ENCODE results near the gene TRAF3IP1. TPM values are rescaled to one million over a fixed set of nuclear protein-coding genes. Genes with fewer than 3 reads are reported as not detected.
A peak's percentile ranks its signal among the peaks of the same experiment; 100 is the strongest.

The TRAF3IP1 gene
- total and polyA plus RNA-seq, 12 donors, result 4.0 to 20.4 (median 10.4) TPM

GRCh38 chr2:238282861-238283738 lies 37.2 kb upstream of the TRAF3IP1 start:
- peaks cover 2 to 80% (median 50%) of the 10 kb centered on the region in 9 donors for H3K4me1 ChIP-seq
- WGBS, 2 donors, result 91 to 94% methylated on average over 17 of the region's 17 CpGs
- no peak for ATAC-seq
- no peak overlapping the region for H3K4me3 ChIP-seq
- no peak overlapping the region for H3K27ac ChIP-seq
- no peak for DNase-seq
- H3K36me3 ChIP-seq, result no peaks in the 10 kb centered on the region
- TF ChIP-seq CTCF (IDR thresholded peaks at IDR 0.05), result no peak
- H3K27me3 ChIP-seq, result no peaks in the 10 kb centered on the region
- intact Hi-C loops (cut with DNase I), result no loop called here
- H3K9me3 ChIP-seq, result no peaks in the 10 kb centered on the region

- DNase-seq (no peak), ATAC-seq (no peak)
- intact Hi-C loops (cut with DNase I), result no loop called here
- peaks cover 2 to 79% (median 55%) of the 10 kb centered on the region in 9 donors for H3K4me1 ChIP-seq
- no peaks in the 10 kb centered on the region for H3K36me3 ChIP-seq
- TF ChIP-seq CTCF (IDR thresholded peaks at IDR 0.05), result no peak
- no peaks in the 10 kb centered on the region for H3K9me3 ChIP-seq
- H3K4me3 ChIP-seq, result peak overlapping the region in 2 of 10 donors; percentile 8 to 99
- H3K27me3 ChIP-seq, result no peaks in the 10 kb centered on the region
- peak overlapping the region in 9 of 10 donors; percentile 39 to 97 (median 90) for H3K27ac ChIP-seq
- 93 to 94% methylated on average over 11 of the region's 11 CpGs for WGBS, 2 donors
These were observed 35.4 kb upstream of the TRAF3IP1 start for GRCh38 chr2:238284802-238285515.

- ATAC-seq (peak in 7 of 8 donors; percentile 2 to 29 (median 16)), DNase-seq (peak; percentile 31 to 86)
These were observed 34.6 kb upstream of the TRAF3IP1 start for GRCh38 chr2:238285653-238286082.

More at GRCh38 chr2:238285653-238286082, 34.6 kb upstream of the TRAF3IP1 start:
- H3K4me3 ChIP-seq, result peak overlapping the region in 4 of 10 donors; percentile 8 to 99 (median 74)
- peak overlapping the region; percentile 39 to 97 (median 90) for H3K27ac ChIP-seq
- intact Hi-C loops (cut with DNase I), result no loop called here
- no peaks in the 10 kb centered on the region for H3K36me3 ChIP-seq
- no peak for TF ChIP-seq CTCF (IDR thresholded peaks at IDR 0.05)
- no peaks in the 10 kb centered on the region for H3K27me3 ChIP-seq
- 57 to 59% methylated on average over 7 of the region's 7 CpGs for WGBS, 2 donors
- no peaks in the 10 kb centered on the region for H3K9me3 ChIP-seq
- peaks cover 2 to 86% (median 58%) of the 10 kb centered on the region in 9 donors for H3K4me1 ChIP-seq
